GM18517 (cell line): ENCODE measurements around the gene SLC35F5.
"Not testable (repeated sequence)": the region's sequence is repeated elsewhere in the genome, so short reads cannot be mapped to it uniquely, and the experiment has no call there.

Experiments
- ATAC-seq: cut with Tn5 transposase; IDR thresholded peaks from one replicate; pipeline ENCODE4 v1.9.1; 2021; ENCODE audit warnings: mild to moderate bottlenecking, moderate library complexity; ENCODE audit not compliant: unreplicated experiment

Gene SLC35F5

GRCh38 chr2:113756355-113757137, at the start of gene SLC35F5:
Gene SLC35F5, minus strand, starts transcription at chr2:113756642. Its CDS starts 233 bp downstream, at chr2:113756409.
- peak; percentile 88 for ATAC-seq

GRCh38 chr2:113799375-113799774, 42.9 kb upstream of the SLC35F5 start:
- no peak for ATAC-seq

GRCh38 chr2:113797237-113797636, 40.8 kb upstream of the SLC35F5 start:
- no peak for ATAC-seq

GRCh38 chr2:113796592-113797175, 40.2 kb upstream of the SLC35F5 start:
- ATAC-seq: no peak

- no peak for ATAC-seq
These were observed 39.0 kb upstream of the SLC35F5 start for GRCh38 chr2:113795405-113795920.

GRCh38 chr2:113791697-113792590, 35.5 kb upstream of the SLC35F5 start:
- ATAC-seq: peak; percentile 99

GRCh38 chr2:113784823-113785744, 28.6 kb upstream of the SLC35F5 start:
- no peak for ATAC-seq

GRCh38 chr2:113780472-113780871, 24.0 kb upstream of the SLC35F5 start:
- no peak for ATAC-seq

- ATAC-seq: no peak
These were observed 20.9 kb upstream of the SLC35F5 start for GRCh38 chr2:113777371-113777770.

- no peak for ATAC-seq
These were observed 20.5 kb upstream of the SLC35F5 start for GRCh38 chr2:113776949-113777348.

- not testable (repeated sequence) for ATAC-seq
These were observed 18.2 kb upstream of the SLC35F5 start for GRCh38 chr2:113774616-113775015.

- no peak for ATAC-seq
These were observed 14.5 kb upstream of the SLC35F5 start for GRCh38 chr2:113770929-113771328.

GRCh38 chr2:113769555-113769954, 13.1 kb upstream of the SLC35F5 start:
- no peak for ATAC-seq

- no peak for ATAC-seq
These were observed 12.3 kb upstream of the SLC35F5 start for GRCh38 chr2:113768770-113769169.

- no peak for ATAC-seq
These were observed 11.5 kb upstream of the SLC35F5 start for GRCh38 chr2:113767811-113768460.

GRCh38 chr2:113765276-113765675, 8.8 kb upstream of the SLC35F5 start:
- no peak for ATAC-seq

- ATAC-seq: no peak
These were observed 6.1 kb upstream of the SLC35F5 start for GRCh38 chr2:113762377-113763118.

GRCh38 chr2:113760400-113760799, 4.0 kb upstream of the SLC35F5 start:
- ATAC-seq: no peak

- ATAC-seq: no peak
These were observed 756 bp upstream of the SLC35F5 start for GRCh38 chr2:113757138-113757657.
